GM12878 (cell line): ENCODE results near the gene DNAJC7. TPM values are rescaled to one million over a fixed set of nuclear protein-coding genes. Genes with fewer than 3 reads are reported as not detected.

Experiments used
- ATAC-seq: fragments of 200-7000 bp; cut with Tn5 transposase; 3 replicates; pipeline ENCODE4 v1.9.1; 2020; ENCODE audit warnings: mild to moderate bottlenecking, moderate library complexity
- BruUV-seq: library from RNA; stranded (reverse); fragments of 400-500 nt; replicated peaks from 2 replicates; lab custom pipeline; 2021; lab: Mats Ljungman, UMichigan
- CTCF ChIA-PET: fragments of 300-600 bp; sonication (Branson Sonifier 250); formaldehyde crosslinking; extraction: SDS; loops from one replicate; lab custom pipeline; 2021; ENCODE audit warnings: inconsistent platforms; lab: Yijun Ruan, JAX
- POLR2A ChIA-PET: fragments of 350-600 bp; formaldehyde crosslinking; extraction: SDS; loops from one replicate; lab custom pipeline; 2021; ENCODE audit warnings: inconsistent platforms; lab: Charles Lee
- RAD21 ChIA-PET: fragments of 300-600 bp; sonication (Branson Sonifier 250); formaldehyde crosslinking; loops from one replicate; lab custom pipeline; 2023; ENCODE audit warnings: antibody characterized with exemption; ENCODE audit not compliant: unreplicated experiment; lab: Charles Lee
- SMC1A ChIA-PET: fragments of 300-600 bp; sonication (Branson Sonifier 250); formaldehyde crosslinking; loops from one replicate; lab custom pipeline; 2023; ENCODE audit not compliant: unreplicated experiment, uncharacterized antibody; lab: Charles Lee
- DNase-seq: peaks from one replicate; pipeline ENCODE4 v3.0.0-alpha.2; 2011; ENCODE audit warnings: low read depth, low spot score
- FAIRE-seq: peaks from 3 replicates; lab custom pipeline; 2011; peaks lifted over from hg19 to GRCh38; lab: Jason Lieb, UNC
- H2AFZ ChIP-seq: 2 replicates; pipeline ENCODE4 v1.6.0; 2011; ENCODE audit warnings: low read depth, low read length, control low read depth; ENCODE audit not compliant: control insufficient read depth
- H3K27ac ChIP-seq: 2 replicates; pipeline ENCODE4 v1.5.1; 2011; ENCODE audit warnings: control low read depth; ENCODE audit not compliant: control insufficient read depth, insufficient read depth
- H3K27me3 ChIP-seq, 2 experiments: replicated peaks in 1 of 2; 2 replicates each; pipeline versions ENCODE4 v1.6.0 to v1.6.1; 2011; ENCODE audit warnings: low read length in 1 of 2; ENCODE audit not compliant: control insufficient read depth in 2 of 2, insufficient read depth in 2 of 2
- H3K36me3 ChIP-seq, 2 experiments: 2 replicates each; pipeline ENCODE4 v1.5.1; 2011; ENCODE audit warnings: low read length in 1 of 2; ENCODE audit not compliant: control insufficient read depth in 2 of 2, insufficient read depth in 2 of 2
- H3K4me1 ChIP-seq: 2 replicates; pipeline ENCODE4 v1.6.1; 2011; ENCODE audit warnings: mild to moderate bottlenecking, low read length, moderate library complexity, mixed read lengths; ENCODE audit not compliant: control insufficient read depth, insufficient read depth
- H3K4me2 ChIP-seq: 2 replicates; pipeline ENCODE4 v1.6.0; 2011; ENCODE audit warnings: control low read depth; ENCODE audit not compliant: control insufficient read depth, insufficient read depth
- H3K4me3 ChIP-seq: fragments of 200-600 bp; sonication (generic); 2 replicates; pipeline ENCODE4 v1.5.1; 2016
- H3K79me2 ChIP-seq: 2 replicates; pipeline ENCODE4 v1.6.0; 2011; ENCODE audit warnings: low read length; ENCODE audit not compliant: control insufficient read depth, insufficient read depth
- H3K9ac ChIP-seq: 2 replicates; pipeline ENCODE4 v1.8.0; 2011; ENCODE audit warnings: low read length, control low read depth, mixed read lengths; ENCODE audit not compliant: control insufficient read depth, insufficient read depth
- H3K9me3 ChIP-seq: replicated peaks from 3 replicates; pipeline ENCODE4 v1.5.1; 2011; ENCODE audit warnings: mild to moderate bottlenecking, low read length; ENCODE audit not compliant: control insufficient read depth, insufficient read depth
- H4K20me1 ChIP-seq: 2 replicates; pipeline ENCODE4 v1.6.0; 2011; ENCODE audit not compliant: control insufficient read depth, insufficient read depth
- EP300 ChIP-seq, 2 experiments: fragments of 150-350 bp in 1 of 2; IDR thresholded peaks; 2 replicates each; pipeline ENCODE4 v1.6.1; 2011 to 2012; ENCODE audit warnings: low read depth in 2 of 2, low read length in 2 of 2, borderline replicate concordance in 1 of 2, improper control_type of control experiment in 1 of 2, inconsistent platforms in 1 of 2; ENCODE audit not compliant: control insufficient read depth in 1 of 2
- GATAD2B ChIP-seq: fragments of 450-650 bp; conservative IDR thresholded peaks from 2 replicates; pipeline ENCODE4 v1.6.1; 2017; ENCODE audit warnings: low read depth, mild to moderate bottlenecking, moderate library complexity
- KAT2A ChIP-seq: conservative IDR thresholded peaks from 2 replicates; pipeline ENCODE4 v1.6.1; 2011; ENCODE audit warnings: low read depth, low read length; ENCODE audit not compliant: control insufficient read depth
- KDM1A ChIP-seq: fragments of 200-600 bp; sonication (generic); IDR thresholded peaks from 2 replicates; pipeline ENCODE4 v1.6.1; 2016; ENCODE audit warnings: borderline replicate concordance
- KLF5 ChIP-seq: fragments of 450-650 bp; IDR thresholded peaks from 2 replicates; pipeline ENCODE4 v1.6.1; 2014; ENCODE audit warnings: mild to moderate bottlenecking; ENCODE audit not compliant: partially characterized antibody
- MEF2B ChIP-seq: fragments of 450-650 bp; IDR thresholded peaks from 2 replicates; pipeline ENCODE4 v1.6.1; 2018; ENCODE audit warnings: mild to moderate bottlenecking, moderate library complexity; ENCODE audit not compliant: partially characterized antibody, poor library complexity, severe bottlenecking
- MTA3 ChIP-seq: IDR thresholded peaks from 2 replicates; pipeline ENCODE4 v1.6.1; 2012; ENCODE audit warnings: low read length, inconsistent platforms, borderline replicate concordance
- NFIC ChIP-seq: IDR thresholded peaks from 2 replicates; pipeline ENCODE4 v1.6.1; 2012; ENCODE audit warnings: low read depth, mild to moderate bottlenecking, inconsistent platforms, low read length, moderate library complexity
- NR2F1 ChIP-seq: fragments of 450-650 bp; conservative IDR thresholded peaks from 2 replicates; pipeline ENCODE4 v1.6.1; 2017; ENCODE audit warnings: mild to moderate bottlenecking
- RELA ChIP-seq: fragments of 450-650 bp; IDR thresholded peaks from 2 replicates; pipeline ENCODE4 v1.8.0; 2014; ENCODE audit warnings: borderline replicate concordance; ENCODE audit not compliant: partially characterized antibody
- RUNX3 ChIP-seq: IDR thresholded peaks from 2 replicates; pipeline ENCODE4 v1.6.1; 2012; ENCODE audit warnings: low read length, inconsistent platforms
- SMARCA5 ChIP-seq: fragments of 450-650 bp; IDR thresholded peaks from 2 replicates; pipeline ENCODE4 v1.6.1; 2017; ENCODE audit warnings: mild to moderate bottlenecking
- STAT3 ChIP-seq: IDR thresholded peaks from 2 replicates; pipeline ENCODE4 v1.6.1; 2011; ENCODE audit warnings: low read depth, low read length, improper control_type of control experiment
- TBL1XR1 ChIP-seq: IDR thresholded peaks from 2 replicates; pipeline ENCODE4 v1.6.1; 2012; ENCODE audit warnings: low read depth, low read length, improper control_type of control experiment
- WGBS: methylation state at CpG from one replicate; pipeline ENCODE4 v1.1.6; 2016; ENCODE audit warnings: low lambda C conversion rate; ENCODE audit not compliant: insufficient replicate concordance, insufficient coverage; ENCODE audit errors: missing lambda C conversion rate; 5-methylcytosine and 5-hydroxymethylcytosine counted together
- in situ Hi-C: fragments of 300-500 bp; cut with MboI; formaldehyde crosslinking; loops from 9 replicates; pipeline ENCODE4 v1.14.3; 2018; ENCODE audit warnings: mixed read lengths
- intact Hi-C: fragments of 100-400 bp; cut with micrococcal nuclease; formaldehyde crosslinking; loops from one replicate; pipeline ENCODE4 v1.14.2; 2022; ENCODE audit not compliant: unreplicated experiment
- polyA plus RNA-seq, 11 experiments: library from polyadenylated mRNA; depleted of rRNA in 4 of 11; unstranded in 6 of 11; stranded (reverse) in 5 of 11; fragments of >200 nt; fragmentation: Nextera tagmentation in 4 of 11; fragmentation: Illumina TruSeq in 1 of 11; extraction: Ambion mirVana in 4 of 11; extraction: Trizol in 1 of 11; gene quantifications; 1 replicate in 1 of 11; 2 replicates in 10 of 11; pipeline versions ENCODE4 v1.2.1 to v1.2.3, GENCODE V29; 2011 to 2016; ENCODE audit warnings: inconsistent platforms in 2 of 11, missing spikeins in 2 of 11, low read depth in 1 of 11
- total RNA-seq, 4 experiments: library from RNA; depleted of rRNA in 3 of 4; stranded (reverse); fragments of >200 nt in 3 of 4; fragmentation: Illumina TruSeq in 1 of 4; extraction: Trizol in 1 of 4; gene quantifications; 2 replicates each; pipeline versions ENCODE4 v1.2.1 to v1.2.3, GENCODE V29; 2013 to 2021
- TF ChIP-seq, protein P1 (sequence below): IDR thresholded peaks from 2 replicates; pipeline ENCODE4 v1.6.1; 2011; ENCODE audit warnings: low read depth, low read length, improper control_type of control experiment, borderline replicate concordance
- TF ChIP-seq, protein P2 (sequence below): fragments of 150-350 bp; IDR thresholded peaks from 2 replicates; pipeline ENCODE4 v1.6.1; 2014; ENCODE audit warnings: mild to moderate bottlenecking, low read depth, low read length
- TF ChIP-seq, protein P3 (sequence below): fragments of 450-650 bp; IDR thresholded peaks from 2 replicates; pipeline ENCODE4 v1.6.1; 2014; ENCODE audit warnings: mild to moderate bottlenecking

DNAJC7 gene
- total and polyA plus RNA-seq, 10 of the 15 experiments (the other 5 are each of a cell fraction or from before 2014, with no cell fraction given), result 60.1 to 173 (median 94.9) TPM

DNA sequence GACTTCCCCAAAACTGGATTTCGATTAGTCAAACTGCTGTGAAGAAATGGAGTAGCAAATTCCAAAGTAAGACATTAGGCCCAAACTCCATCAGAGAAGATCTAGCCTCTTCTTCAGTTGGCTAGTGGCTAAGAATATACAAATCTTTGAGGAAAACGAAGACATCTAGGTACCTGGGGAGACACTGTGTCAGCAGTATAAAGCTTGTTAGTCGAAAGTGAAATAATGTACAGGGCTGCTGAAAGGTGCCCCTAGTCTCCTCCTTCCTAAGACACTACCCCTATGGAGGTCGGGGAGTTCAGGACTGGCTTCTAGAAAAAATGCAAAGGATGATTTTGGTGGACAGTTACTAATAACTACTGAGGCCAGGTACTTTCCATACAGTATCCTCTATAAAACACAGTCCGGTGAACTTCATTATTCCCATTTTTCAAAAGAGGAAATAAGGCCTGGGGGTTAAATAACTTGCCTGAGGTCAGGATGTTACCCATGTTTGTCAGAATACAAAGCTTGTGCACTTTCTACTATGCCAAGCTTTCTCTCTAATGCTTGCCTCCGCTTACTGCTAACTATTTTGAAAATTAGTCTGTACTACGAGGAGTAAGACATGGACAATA, 15.0 kb downstream of the DNAJC7 start (continued):
- no peak for TF ChIP-seq RELA
- TF ChIP-seq, all 136 proteins: peak for 0

DNA sequence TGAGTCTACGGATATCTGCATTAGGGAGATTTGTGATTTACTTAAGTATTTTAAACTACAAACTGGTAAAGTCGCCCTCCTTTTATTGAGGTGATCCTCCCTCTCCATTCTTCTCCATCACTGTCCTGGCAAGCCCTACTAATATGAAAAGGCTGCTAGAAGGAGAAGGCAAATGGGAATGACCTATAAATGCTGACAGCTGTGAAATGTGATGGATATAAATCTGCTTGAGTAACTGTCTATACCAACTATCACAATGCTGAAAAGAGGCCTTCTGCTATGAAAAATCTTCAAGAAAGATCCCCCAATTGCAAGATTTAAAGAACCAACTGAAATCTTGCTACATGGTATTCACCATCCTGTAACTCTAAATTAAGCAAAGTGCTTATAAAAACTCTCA, 15.5 kb downstream of the DNAJC7 start:
- 97% methylated on average over 2 of the region's 2 CpGs for WGBS
- H3K9ac ChIP-seq, result no peak overlapping the region
- intact Hi-C loops (no loop called here), in situ Hi-C loops (loop anchor here (25.0 kb wide), 1 partner anchor 1211 kb away; the partner anchor contains the start of gene TMEM106A)
- no peak overlapping the region for H3K27ac ChIP-seq
- no peaks in the 10 kb centered on the region; the same call in 1 of the 2 replicates for H4K20me1 ChIP-seq
- H3K36me3 ChIP-seq, result peaks cover 21 to 50% of the 10 kb centered on the region in 2 experiments
- DNase-seq (no peak), ATAC-seq (no peak), FAIRE-seq (no peak)
- no peaks in the 10 kb centered on the region for H3K9me3 ChIP-seq
- ChIA-PET SMC1A (no interaction called here), CTCF (interaction anchor here (2.0 kb wide), 1 partner anchor 18 kb away, joined by 7 read pairs; the partner anchor contains the start of gene NKIRAS2), POLR2A (no interaction called here), RAD21 (no interaction called here)
- H3K27me3 ChIP-seq, result no peaks in the 10 kb centered on the region
- H3K4me1 ChIP-seq, result peaks cover 12% of the 10 kb centered on the region
- BruUV-seq, result no TSS peak
- H3K79me2 ChIP-seq, result peaks cover 37% of the 10 kb centered on the region
- no peak overlapping the region for H3K4me2 ChIP-seq
- H3K4me3 ChIP-seq, result no peak overlapping the region
- no peak overlapping the region for H2AFZ ChIP-seq
- TF ChIP-seq MEF2B (no peak), STAT3 (no peak), NFIC (no peak), TBL1XR1 (no peak), EP300 (IDR thresholded peaks at IDR 0.05; ENCODE audit: borderline replicate concordance in 1 of 2, control insufficient read depth in 1 of 2, low read depth in 2 of 2, low read length in 2 of 2) (no peak), NR2F1 (no peak), RUNX3 (no peak), KDM1A (no peak), MTA3 (no peak), KLF5 (no peak), KAT2A (no peak), SMARCA5 (no peak), GATAD2B (no peak)
- TF ChIP-seq, protein P1, sequence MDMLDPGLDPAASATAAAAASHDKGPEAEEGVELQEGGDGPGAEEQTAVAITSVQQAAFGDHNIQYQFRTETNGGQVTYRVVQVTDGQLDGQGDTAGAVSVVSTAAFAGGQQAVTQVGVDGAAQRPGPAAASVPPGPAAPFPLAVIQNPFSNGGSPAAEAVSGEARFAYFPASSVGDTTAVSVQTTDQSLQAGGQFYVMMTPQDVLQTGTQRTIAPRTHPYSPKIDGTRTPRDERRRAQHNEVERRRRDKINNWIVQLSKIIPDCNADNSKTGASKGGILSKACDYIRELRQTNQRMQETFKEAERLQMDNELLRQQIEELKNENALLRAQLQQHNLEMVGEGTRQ, result no peak
- TF ChIP-seq, protein P2, sequence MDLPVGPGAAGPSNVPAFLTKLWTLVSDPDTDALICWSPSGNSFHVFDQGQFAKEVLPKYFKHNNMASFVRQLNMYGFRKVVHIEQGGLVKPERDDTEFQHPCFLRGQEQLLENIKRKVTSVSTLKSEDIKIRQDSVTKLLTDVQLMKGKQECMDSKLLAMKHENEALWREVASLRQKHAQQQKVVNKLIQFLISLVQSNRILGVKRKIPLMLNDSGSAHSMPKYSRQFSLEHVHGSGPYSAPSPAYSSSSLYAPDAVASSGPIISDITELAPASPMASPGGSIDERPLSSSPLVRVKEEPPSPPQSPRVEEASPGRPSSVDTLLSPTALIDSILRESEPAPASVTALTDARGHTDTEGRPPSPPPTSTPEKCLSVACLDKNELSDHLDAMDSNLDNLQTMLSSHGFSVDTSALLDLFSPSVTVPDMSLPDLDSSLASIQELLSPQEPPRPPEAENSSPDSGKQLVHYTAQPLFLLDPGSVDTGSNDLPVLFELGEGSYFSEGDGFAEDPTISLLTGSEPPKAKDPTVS, result no peak
- TF ChIP-seq, protein P3, sequence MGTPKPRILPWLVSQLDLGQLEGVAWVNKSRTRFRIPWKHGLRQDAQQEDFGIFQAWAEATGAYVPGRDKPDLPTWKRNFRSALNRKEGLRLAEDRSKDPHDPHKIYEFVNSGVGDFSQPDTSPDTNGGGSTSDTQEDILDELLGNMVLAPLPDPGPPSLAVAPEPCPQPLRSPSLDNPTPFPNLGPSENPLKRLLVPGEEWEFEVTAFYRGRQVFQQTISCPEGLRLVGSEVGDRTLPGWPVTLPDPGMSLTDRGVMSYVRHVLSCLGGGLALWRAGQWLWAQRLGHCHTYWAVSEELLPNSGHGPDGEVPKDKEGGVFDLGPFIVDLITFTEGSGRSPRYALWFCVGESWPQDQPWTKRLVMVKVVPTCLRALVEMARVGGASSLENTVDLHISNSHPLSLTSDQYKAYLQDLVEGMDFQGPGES, result no peak
